ENCODE data around the gene COIL. TPM values are rescaled to one million over a fixed set of nuclear protein-coding genes. Genes with fewer than 3 reads are reported as not detected.

Gene COIL
- total and polyA plus RNA-seq, 2 donors (not counting 1 experiment from before 2014, with no cell fraction given): 3.7 to 19.8 TPM

GRCh38 chr17:56985371-56986162 is 24.7 kb upstream of the COIL start:
- Histone ChIP-seq H3K4me3 (ENCODE audit: control extremely low read depth in 1 of 5, extremely low read depth in 1 of 5, insufficient read depth in 1 of 5, low read depth in 2 of 5, low read length in 4 of 5) (no peak overlapping the region), H3K79me2 (ENCODE audit: control insufficient read depth, insufficient read depth, low read length) (peaks cover 26% of the 10 kb centered on the region), H2AFZ (ENCODE audit: insufficient read depth, low read depth, low read length, poor library complexity, severe bottlenecking) (no peak overlapping the region), H3K27ac (ENCODE audit: low read length in 2 of 2) (no peak overlapping the region), H4K20me1 (ENCODE audit: control insufficient read depth, insufficient read depth, low read length, poor library complexity, severe bottlenecking) (peaks cover 30% of the 10 kb centered on the region), H3K4me2 (replicated peaks; ENCODE audit: low read depth, low read length, poor library complexity, severe bottlenecking) (no peak overlapping the region), H3K9ac (ENCODE audit: low read length) (no peak overlapping the region), H3K27me3 (replicated peaks in 1 of 4; ENCODE audit: control extremely low read depth in 1 of 4, control insufficient read depth in 3 of 4, insufficient read depth in 4 of 4, low read length in 3 of 4) (no peaks in the 10 kb centered on the region), H3K4me1 (ENCODE audit: control insufficient read depth in 2 of 2, insufficient read depth in 2 of 2, low read length in 2 of 2) (peaks cover 0 to 7% of the 10 kb centered on the region in 2 donors), H3K36me3 (replicated peaks in 1 of 2; ENCODE audit: control extremely low read depth in 1 of 2, control insufficient read depth in 1 of 2, extremely low read depth in 1 of 2, insufficient read depth in 2 of 2, low read length in 1 of 2) (peaks cover 0 to 76% of the 10 kb centered on the region in 2 experiments), H3K9me3 (ENCODE audit: control extremely low read depth in 1 of 3, control insufficient read depth in 2 of 3, insufficient read depth in 1 of 3, low read length in 2 of 3) (no peaks in the 10 kb centered on the region)
- CTCF ChIA-PET: no interaction called here
- ATAC-seq (ENCODE audit: low read depth) (no peak), DNase-seq (no peak)
- Mint-ChIP-seq H3K4me1 (peaks cover 11% of the 10 kb centered on the region), H3K27ac (no peak overlapping the region), H3K4me3 (no peak overlapping the region), H3K9me3 (ENCODE audit: insufficient read depth) (no peaks in the 10 kb centered on the region), H3K27me3 (no peaks in the 10 kb centered on the region)
- WGBS (ENCODE audit: insufficient coverage): 88% methylated on average over 14 of the region's 14 CpGs
- intact Hi-C loops (cut with micrococcal nuclease): no loop called here
- POLR2A ChIA-PET: no interaction called here
- TF ChIP-seq CTCF (IDR thresholded peaks at IDR 0.05) (no peak), EZH2 (IDR thresholded peaks at IDR 0.05; ENCODE audit: borderline replicate concordance, insufficient read depth, low read depth, low read length, poor library complexity, severe bottlenecking) (no peak)

- Histone ChIP-seq H3K27me3 (replicated peaks in 1 of 4; ENCODE audit: control extremely low read depth in 1 of 4, control insufficient read depth in 3 of 4, insufficient read depth in 4 of 4, low read length in 3 of 4) (no peaks in the 10 kb centered on the region), H4K20me1 (ENCODE audit: control insufficient read depth, insufficient read depth, low read length, poor library complexity, severe bottlenecking) (peaks cover 30% of the 10 kb centered on the region), H3K27ac (ENCODE audit: low read length in 2 of 2) (no peak overlapping the region), H2AFZ (ENCODE audit: insufficient read depth, low read depth, low read length, poor library complexity, severe bottlenecking) (no peak overlapping the region), H3K79me2 (ENCODE audit: control insufficient read depth, insufficient read depth, low read length) (peaks cover 48% of the 10 kb centered on the region), H3K4me1 (ENCODE audit: control insufficient read depth in 2 of 2, insufficient read depth in 2 of 2, low read length in 2 of 2) (peaks cover 12 to 17% of the 10 kb centered on the region in 2 donors), H3K4me3 (ENCODE audit: control extremely low read depth in 1 of 5, extremely low read depth in 1 of 5, insufficient read depth in 1 of 5, low read depth in 2 of 5, low read length in 4 of 5) (no peak overlapping the region), H3K9ac (ENCODE audit: low read length) (no peak overlapping the region), H3K4me2 (replicated peaks; ENCODE audit: low read depth, low read length, poor library complexity, severe bottlenecking) (no peak overlapping the region), H3K36me3 (replicated peaks in 1 of 2; ENCODE audit: control extremely low read depth in 1 of 2, control insufficient read depth in 1 of 2, extremely low read depth in 1 of 2, insufficient read depth in 2 of 2, low read length in 1 of 2) (peaks cover 0 to 66% of the 10 kb centered on the region in 2 experiments), H3K9me3 (ENCODE audit: control extremely low read depth in 1 of 3, control insufficient read depth in 2 of 3, insufficient read depth in 1 of 3, low read length in 2 of 3) (no peaks in the 10 kb centered on the region)
- ChIA-PET POLR2A (no interaction called here), CTCF (no interaction called here)
- DNase-seq (no peak), ATAC-seq (ENCODE audit: low read depth) (no peak)
- intact Hi-C loops (cut with micrococcal nuclease): no loop called here
- Mint-ChIP-seq H3K4me3 (no peak overlapping the region), H3K27me3 (no peaks in the 10 kb centered on the region), H3K27ac (no peak overlapping the region), H3K9me3 (ENCODE audit: insufficient read depth) (no peaks in the 10 kb centered on the region), H3K4me1 (peaks cover 28% of the 10 kb centered on the region)
- 100% methylated on average over 1 of the region's 3 CpGs for WGBS (ENCODE audit: insufficient coverage)
- TF ChIP-seq EZH2 (IDR thresholded peaks at IDR 0.05; ENCODE audit: borderline replicate concordance, insufficient read depth, low read depth, low read length, poor library complexity, severe bottlenecking) (no peak), CTCF (IDR thresholded peaks at IDR 0.05) (no peak)
Observed at GRCh38 chr17:56983366-56983765, 22.5 kb upstream of the COIL start.

Measured in B cell (primary cell).